ENCODE data around the gene SYPL1.

Gene SYPL1

GRCh38 chr7:106060394-106060920, 51.7 kb downstream of the SYPL1 start (continued):
- TF ChIP-seq PRDM4 (tag by site-specific recombination; IDR thresholded peaks at IDR 0.05), result no peak
- no peak for TF ChIP-seq ZNF555 (tag by site-specific recombination; conservative IDR thresholded peaks at IDR 0.05)
- no peak for TF ChIP-seq ZNF132 (tag by site-specific recombination; IDR thresholded peaks at IDR 0.05; ENCODE audit: borderline replicate concordance)
- no peak for TF ChIP-seq ZNF335 (tag by site-specific recombination; conservative IDR thresholded peaks at IDR 0.05)
- no peak for TF ChIP-seq ZBTB10 (tag by site-specific recombination; IDR thresholded peaks at IDR 0.05)

GRCh38 chr7:106059556-106059955, 52.6 kb downstream of the SYPL1 start:
- Histone ChIP-seq H3K36me3 (ENCODE audit: control insufficient read depth in 2 of 2, insufficient read depth in 1 of 2, low read length in 2 of 2) (no peaks in the 10 kb centered on the region), H3K4me1 (ENCODE audit: control insufficient read depth, insufficient read depth, low read length) (no peaks in the 10 kb centered on the region), H3K4me3 (ENCODE audit: low read depth, low read length) (no peak overlapping the region), H3K27ac (ENCODE audit: extremely low read depth, low read depth, low read length) (no peak overlapping the region), H3K9me3 (ENCODE audit: control insufficient read depth, insufficient read depth, low read depth, low read length) (no peaks in the 10 kb centered on the region)
- no peak for TF ChIP-seq ZNF670 (tag by site-specific recombination; IDR thresholded peaks at IDR 0.05; ENCODE audit: low read depth)
- ChIA-PET POLR2A (no interaction called here), CTCF (interaction anchor here (0.6 to 6.9 kb wide), 5 partner anchors 13 to 110 kb away, joined by 3 to 144 read pairs (median 3); no protein-coding TSS in a partner anchor)

GRCh38 chr7:106058928-106059324, 53.2 kb downstream of the SYPL1 start:
- Histone ChIP-seq H3K27ac (ENCODE audit: extremely low read depth, low read depth, low read length) (no peak overlapping the region), H3K9me3 (ENCODE audit: control insufficient read depth, insufficient read depth, low read depth, low read length) (no peaks in the 10 kb centered on the region), H3K4me1 (ENCODE audit: control insufficient read depth, insufficient read depth, low read length) (no peaks in the 10 kb centered on the region), H3K36me3 (ENCODE audit: control insufficient read depth in 2 of 2, insufficient read depth in 1 of 2, low read length in 2 of 2) (no peaks in the 10 kb centered on the region), H3K4me3 (ENCODE audit: low read depth, low read length) (no peak overlapping the region)
- no peak for TF ChIP-seq ZNF830 (tag by site-specific recombination; IDR thresholded peaks at IDR 0.05; ENCODE audit: low read depth)
- TF ChIP-seq ZNF121 (tag by site-specific recombination; IDR thresholded peaks at IDR 0.05), result no peak
- TF ChIP-seq TCF7L2 (IDR thresholded peaks at IDR 0.05; ENCODE audit: borderline replicate concordance, low read depth, low read length), result no peak
- no peak for TF ChIP-seq KLF10 (tag by site-specific recombination; IDR thresholded peaks at IDR 0.05)
- TF ChIP-seq ZNF626 (tag by site-specific recombination; IDR thresholded peaks at IDR 0.05), result no peak
- TF ChIP-seq PRDM10 (tag by site-specific recombination; IDR thresholded peaks at IDR 0.05), result no peak
- TF ChIP-seq ZNF585B (tag by site-specific recombination; IDR thresholded peaks at IDR 0.05), result no peak
- no peak for TF ChIP-seq ZNF513 (tag by site-specific recombination; IDR thresholded peaks at IDR 0.05)
- no peak for TF ChIP-seq GLIS2 (tag by site-specific recombination; IDR thresholded peaks at IDR 0.05)
- TF ChIP-seq ZNF114 (tag by site-specific recombination; IDR thresholded peaks at IDR 0.05), result no peak
- CTCF ChIA-PET, result interaction anchor here (0.8 to 6.9 kb wide), 6 partner anchors 10 to 108 kb away, joined by 3 to 144 read pairs (median 3); no protein-coding TSS in a partner anchor
- POLR2A ChIA-PET, result no interaction called here

Measured in HEK293 (cell line).